ACHN (cell line): Measurements from ENCODE around the gene CEP290.
"Not testable (repeated sequence)": the region's sequence is repeated elsewhere in the genome, so short reads cannot be mapped to it uniquely, and the experiment has no call there.

ENCODE experiments used
- DNase-seq: peaks from one replicate; pipeline ENCODE4 v3.0.0-alpha.2; 2015
- in situ Hi-C: cut with HindIII; loops from 2 replicates; pipeline ENCODE4 v1.10.0; 2017; ENCODE audit warnings: low sequenced_read_pairs, low pct_ligation_motif_present, low pct_unique_long_range_greater_than_20kb

Gene CEP290

DNA sequence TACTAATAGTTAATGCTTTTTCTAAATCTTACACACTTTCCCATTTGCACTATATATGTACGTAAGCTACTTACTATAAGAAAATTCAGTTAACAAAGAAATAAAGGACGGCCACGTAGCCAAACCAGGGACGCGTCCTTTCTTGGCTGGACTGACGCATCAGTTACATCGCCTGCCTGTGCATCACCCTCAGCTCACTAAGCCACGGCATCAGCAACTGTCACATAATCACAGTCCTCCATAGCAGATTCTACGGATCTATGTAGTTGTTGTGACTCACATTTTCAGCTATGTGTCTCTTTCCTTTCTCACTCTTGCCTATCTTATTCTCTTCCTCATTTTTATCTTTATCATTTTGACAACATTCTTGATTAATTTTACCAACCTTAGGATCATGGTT lies 74.6 kb downstream of the CEP290 start:
- no peak for DNase-seq
- in situ Hi-C loops = no loop called here

DNA sequence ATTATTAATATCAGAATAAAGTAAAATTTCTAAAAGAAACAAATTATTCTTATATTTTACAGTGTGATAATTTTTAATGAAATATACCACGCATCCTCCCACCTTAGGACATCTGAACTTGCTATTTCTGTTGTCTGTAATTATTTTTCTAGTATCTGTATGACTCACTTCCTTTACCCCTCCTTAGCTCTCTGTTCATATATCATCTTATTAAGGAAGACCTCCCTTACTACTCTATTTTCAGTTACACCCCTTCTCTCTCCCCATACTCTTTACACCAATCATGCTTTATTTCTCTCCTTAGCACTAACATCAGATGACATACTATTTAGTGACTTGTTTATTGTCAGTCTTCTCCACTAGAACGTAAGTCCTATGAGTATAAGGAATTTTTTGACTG lies 78.5 kb downstream of the CEP290 start:
- no peak for DNase-seq
- in situ Hi-C loops = no loop called here

DNA sequence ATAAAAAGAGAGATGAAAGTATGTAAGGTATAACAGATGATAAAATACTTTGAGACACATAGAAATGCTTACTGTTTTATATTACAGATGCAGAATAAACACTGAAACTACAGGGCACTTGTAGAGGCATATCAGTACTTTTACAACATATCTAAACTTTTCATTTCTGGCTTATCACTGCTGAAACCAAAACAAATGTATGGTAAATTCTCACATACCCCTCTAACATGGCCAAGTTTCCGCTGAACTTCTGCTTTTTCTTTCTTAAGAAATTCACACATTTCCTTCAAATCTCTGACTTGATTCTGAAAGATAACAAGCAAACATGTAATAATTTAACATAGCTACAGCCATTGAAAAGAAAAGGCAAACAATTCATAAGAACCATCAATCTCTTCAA lies 79.4 kb downstream of the CEP290 start:
- no peak for DNase-seq
- in situ Hi-C loops = no loop called here

DNA sequence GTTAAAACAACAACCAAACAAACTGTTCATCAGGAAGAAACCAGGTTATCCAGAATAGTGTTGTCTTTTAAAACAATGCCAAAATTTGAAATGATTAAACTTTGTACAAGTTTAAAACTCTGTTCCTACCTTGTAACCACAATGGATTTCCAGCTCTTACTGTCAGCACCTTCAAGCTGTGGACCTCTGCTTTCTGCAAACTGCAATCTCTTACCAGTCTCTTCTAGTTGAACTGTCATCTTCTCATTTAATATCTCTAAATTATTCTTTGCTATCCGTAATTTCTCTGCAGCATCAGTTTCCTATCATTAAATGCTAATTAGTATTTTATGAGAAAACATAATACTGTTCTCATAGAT lies 83.2 kb downstream of the CEP290 start:
- DNase-seq = no peak

DNA sequence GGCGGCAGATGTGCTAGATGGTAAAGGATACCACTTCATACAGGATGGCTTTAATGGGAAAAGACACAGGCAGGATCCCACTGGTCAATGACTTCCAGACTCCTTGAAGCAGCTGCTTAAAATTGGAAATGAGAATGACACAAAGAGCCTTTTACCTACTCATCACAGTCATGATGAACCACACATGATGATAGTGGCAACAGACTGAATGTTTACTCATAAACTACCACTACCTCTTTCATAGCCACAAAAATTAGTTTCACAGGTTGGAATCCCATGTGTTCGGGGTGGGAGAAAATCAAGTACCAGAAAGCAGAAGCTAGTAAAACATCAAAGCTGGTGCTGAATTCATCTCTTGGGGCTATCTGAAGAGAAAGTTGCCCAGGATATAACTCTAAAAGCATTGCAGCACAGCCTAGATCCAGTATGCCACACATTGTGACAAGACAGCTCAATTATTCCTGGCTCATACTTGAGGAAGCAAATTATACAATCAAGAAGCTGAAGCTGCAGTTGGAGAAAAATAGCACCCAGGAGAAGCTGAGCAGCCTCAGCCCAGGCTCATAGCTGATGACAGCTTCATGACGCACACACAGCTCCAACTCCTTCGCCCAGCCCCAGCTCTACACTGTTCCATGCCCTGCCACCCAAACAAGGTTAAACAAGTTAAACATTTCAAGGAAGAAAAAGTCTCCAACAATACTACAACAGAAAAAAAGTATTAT lies 83.7 kb downstream of the CEP290 start:
- in situ Hi-C loops = no loop called here
- DNase-seq = no peak

More for the DNA sequence above, 83.2 kb downstream of the CEP290 start:
- in situ Hi-C loops = no loop called here

DNA sequence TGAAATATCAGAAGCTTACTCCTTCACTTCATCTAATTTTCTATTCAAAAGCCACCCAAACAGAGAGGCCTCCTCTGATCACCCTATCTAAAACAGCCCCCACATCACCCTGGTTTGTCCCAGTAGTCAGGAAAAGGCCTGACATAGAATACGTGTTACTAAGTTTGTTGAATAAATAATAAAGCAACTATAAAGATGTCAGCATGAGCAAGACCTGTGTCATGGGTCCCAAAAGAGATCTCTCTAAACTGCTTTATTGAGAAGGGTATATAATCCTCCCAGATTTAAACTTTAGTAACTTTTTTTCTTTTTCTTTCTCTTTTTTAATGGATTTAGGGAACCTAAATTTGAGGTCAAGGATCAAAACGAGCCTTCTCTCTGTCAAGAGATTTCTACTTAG lies 85.3 kb downstream of the CEP290 start:
- in situ Hi-C loops = no loop called here
- no peak for DNase-seq

DNA sequence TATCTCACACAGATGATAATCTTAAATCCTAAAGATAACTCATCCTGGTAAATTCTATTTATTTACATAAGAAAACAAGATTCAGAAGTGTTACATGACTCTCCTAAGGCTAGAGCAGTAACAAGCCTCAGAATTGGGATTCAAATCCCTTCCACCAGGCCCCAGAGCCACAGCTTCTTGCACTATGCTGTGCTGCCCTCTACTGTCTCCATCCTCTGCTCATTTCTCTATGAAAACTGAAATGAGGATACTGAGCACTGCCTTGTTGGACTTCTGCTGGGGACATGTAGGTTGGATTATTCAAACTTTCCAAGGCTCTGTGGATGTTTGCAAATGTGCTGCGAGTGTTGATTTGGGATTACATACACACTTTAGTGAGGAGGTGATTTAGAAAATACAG lies 89.2 kb downstream of the CEP290 start:
- DNase-seq = peak; percentile 67
- in situ Hi-C loops = no loop called here

DNA sequence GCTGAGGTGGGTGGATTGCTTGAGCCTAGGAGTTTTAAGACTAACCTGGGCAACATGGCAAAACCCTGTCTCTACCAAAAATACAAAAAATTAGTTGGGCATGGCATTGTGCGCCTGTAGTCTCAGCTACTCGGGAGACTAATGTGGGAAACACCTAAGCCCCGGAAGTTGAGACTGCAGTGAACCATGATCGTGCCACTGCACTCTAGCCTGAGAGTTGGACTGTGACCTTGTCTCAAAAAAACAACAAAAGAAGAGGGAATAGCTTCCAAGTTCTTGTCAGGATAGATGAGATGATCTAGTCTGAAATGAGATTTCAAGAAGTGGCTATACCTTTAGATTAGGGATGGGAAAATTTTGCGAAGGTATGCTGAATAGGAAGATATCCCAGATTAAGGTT lies 97.9 kb downstream of the CEP290 start:
- in situ Hi-C loops = no loop called here

DNA sequence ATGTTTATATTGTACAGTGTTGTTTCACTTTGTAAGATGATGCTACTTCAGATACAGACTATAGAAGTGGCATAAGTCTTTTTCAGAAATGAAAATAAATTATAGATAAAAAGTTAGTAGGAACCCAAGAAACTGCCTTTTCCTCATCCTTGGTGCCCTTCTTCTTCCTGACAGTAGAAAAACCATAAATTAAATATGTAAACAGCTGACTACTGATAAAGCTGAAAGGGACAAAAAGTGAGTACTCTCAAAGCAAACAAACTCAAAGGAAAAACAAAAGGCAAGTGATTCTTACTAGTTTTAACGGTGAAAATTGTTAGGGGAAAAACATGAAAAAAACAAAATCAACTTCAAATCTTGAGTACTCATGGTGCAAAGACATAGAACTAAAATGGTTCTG lies 104.1 kb downstream of the CEP290 start:
- no peak for DNase-seq
- in situ Hi-C loops = no loop called here

More for the DNA sequence above, 97.9 kb downstream of the CEP290 start:
- no peak for DNase-seq

DNA sequence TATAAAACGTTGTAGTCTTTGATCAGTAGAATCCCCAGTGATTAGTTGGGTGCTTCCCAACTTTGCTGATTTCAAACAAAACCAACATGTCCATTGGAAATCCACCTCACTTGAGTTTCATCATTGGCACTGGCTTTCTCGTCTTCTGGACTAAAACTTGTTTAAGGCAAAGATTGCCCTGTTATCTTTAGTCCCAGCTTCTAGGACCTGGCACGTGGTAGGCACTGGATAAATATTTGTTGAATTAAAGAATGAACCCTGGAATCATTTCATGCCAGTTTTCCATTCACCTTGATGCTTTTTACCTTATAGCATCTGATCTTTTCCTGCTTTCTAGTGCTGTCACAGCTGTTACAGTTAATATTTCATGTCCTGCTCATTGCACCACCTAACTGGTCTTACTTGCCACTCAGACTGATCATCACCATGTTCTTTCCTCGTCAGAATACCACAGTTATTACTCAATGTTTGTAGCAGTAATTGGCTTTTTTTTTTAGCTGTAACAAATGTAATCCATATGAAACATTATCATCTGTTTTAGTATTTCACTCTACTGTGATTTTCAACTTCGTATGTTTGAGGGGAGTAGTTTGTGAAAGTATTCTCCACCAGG lies 105.4 kb downstream of the CEP290 start:
- no peak for DNase-seq
- in situ Hi-C loops = no loop called here

DNA sequence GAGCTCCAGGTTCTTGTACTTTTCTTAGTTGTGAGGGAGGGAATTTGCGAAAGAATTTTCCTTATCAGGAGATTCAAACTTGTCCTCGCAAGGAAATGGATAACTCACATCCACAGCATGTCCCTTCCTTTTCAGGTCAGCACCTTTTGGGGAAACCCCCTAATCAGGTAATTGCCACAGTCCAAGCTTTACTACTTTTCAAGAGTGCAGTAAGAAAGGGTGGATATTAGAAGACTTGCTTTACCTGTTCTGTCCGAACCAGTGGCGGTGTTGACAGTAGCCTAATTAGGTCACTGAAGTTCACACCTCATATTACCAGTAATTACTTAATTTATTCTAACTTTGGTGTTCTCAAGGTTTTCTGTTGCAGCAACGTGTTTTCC lies 106.0 kb downstream of the CEP290 start:
- in situ Hi-C loops = no loop called here
- no peak for DNase-seq

DNA sequence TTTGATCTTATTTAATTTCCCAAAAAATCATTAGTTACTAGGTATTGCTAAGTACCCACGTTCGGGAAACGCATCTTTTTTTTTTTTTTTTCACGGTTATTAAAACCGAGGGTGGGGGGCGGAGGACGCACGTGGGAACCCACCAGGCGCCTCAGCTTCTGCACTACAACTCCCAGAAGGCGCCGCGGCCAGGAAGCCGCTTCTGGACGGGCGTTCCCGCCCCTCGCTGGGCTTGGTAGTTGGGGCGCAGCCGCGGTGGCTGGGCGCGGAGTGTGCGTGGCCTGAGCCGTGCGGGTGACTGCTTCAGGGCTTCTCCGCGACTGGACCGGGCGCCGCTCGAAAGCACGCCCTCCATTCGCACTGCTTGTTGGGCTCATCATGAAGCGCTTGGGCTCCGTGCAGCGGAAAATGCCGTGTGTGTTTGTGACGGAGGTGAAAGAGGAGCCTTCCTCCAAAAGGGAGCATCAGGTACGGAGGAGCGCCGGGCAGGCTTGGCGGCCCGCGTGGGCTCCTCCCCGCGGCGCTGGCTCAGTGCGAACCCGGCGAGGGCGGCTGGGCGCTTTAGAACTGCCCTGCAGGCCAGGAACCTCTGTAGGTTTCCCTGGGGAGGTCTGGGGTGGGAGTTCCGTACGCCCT lies 106.5 kb downstream of the CEP290 start:
- DNase-seq = peak; percentile 96
- in situ Hi-C loops = no loop called here

DNA sequence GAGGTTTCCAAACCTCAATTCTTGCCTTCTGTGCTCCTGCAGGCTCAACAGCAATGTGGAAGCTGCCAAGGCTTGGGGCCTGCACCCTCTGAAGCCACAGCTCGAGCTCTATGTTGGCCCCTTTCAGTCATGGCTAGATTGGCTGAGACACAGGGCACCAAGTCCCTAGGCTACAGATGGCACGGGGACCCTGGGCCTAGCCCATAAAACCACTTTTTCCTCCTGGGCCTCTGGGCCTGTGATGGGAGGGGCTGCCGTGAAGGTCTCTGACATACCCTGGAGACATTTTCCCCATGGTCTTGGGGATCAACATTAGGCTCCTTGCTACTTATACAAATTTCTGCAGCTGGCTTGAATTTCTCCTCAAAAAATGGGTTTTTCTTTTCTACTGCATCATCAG lies 110.7 kb downstream of the CEP290 start:
- in situ Hi-C loops, DNase-seq: not testable (repeated sequence)

DNA sequence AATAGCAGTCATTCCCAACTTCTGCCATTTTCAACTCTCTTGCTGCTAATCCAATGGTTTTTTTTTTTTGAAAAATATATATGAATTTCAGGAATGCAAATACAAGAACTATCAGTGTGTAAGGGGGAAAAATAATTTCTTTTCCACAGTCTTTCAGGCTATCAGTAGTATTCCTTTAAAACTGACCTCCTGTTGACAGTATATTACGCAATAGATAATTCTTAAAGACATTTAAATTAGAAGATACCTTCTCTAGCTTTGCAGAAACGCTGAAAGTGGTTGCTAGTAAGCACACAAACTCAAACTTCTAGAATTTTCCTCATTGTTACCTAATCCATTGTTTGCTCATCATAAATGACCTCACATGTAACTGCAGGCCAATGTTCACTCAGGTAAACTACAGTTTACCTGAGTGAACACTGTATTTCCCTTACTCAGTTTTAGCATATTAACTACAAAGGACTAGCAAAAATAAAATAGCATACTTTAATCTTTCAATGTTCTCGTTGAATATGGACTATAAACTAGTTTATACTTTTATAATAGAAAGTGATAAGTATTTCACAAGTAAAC lies 112.7 kb downstream of the CEP290 start, which contains the start of gene C12orf50:
Gene C12orf50, minus strand, starts transcription at position 309 of the 573 bp plus-strand sequence. CDS start 2,439 bp downstream, outside the sequence.
- in situ Hi-C loops = no loop called here
- DNase-seq = no peak

DNA sequence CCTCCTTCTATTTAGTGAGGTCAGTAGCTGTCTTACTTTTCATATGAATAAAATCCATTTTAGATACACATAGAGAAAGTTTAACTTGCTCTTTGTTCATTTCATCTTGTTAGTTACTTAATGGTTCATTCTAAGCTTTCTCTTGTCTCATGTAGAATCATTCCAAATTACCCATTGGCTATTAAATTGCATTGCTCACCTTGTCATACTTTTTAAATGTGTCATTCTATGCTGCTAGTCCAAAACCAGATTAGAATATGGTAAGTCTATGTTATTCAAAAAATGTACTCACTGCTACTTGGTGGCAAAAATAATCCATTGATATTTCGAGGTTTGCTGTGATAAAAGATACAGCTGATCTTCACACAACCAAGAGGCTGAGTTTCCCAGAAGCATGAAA lies 115.7 kb downstream of the CEP290 start:
- in situ Hi-C loops = no loop called here
- no peak for DNase-seq

DNA sequence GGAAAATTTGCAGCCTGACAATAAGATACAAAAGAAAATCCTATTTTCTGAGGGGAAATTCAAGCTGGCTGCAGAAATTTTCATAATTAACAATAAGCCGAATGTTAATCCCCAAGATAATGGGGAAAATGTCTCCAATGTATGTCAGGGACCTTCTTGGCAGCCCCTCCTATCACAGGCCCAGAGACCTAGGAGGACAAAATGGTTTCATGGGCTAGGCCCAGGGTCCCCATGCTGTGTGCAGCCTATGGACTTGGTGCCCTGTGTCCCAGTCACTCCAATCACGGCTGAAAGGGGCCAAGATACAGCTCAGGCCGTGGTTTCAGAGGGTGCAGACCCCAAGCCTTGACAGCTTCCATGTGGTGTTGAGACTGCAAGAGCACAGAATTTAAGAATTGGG lies 123.9 kb downstream of the CEP290 start:
- in situ Hi-C loops = no loop called here
- no peak for DNase-seq

DNA sequence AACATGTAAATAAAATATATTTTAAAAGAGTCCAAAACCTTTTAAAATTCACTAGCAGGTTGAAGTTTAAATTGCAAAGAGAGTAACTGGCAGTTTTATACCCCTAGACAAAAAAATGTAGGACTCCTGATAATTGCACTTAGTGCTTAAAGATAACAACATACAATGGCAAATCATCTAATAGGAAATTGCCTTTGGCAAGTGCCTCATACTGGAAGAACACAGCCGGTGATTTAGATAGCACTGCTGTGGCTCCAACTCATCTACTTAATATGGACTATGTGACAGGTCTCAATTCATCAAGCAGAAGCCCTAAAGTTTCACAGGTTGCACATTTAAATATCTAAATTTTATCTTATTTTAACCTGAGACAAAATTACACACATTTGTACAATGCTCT lies 126.1 kb downstream of the CEP290 start:
- no peak for DNase-seq
- in situ Hi-C loops = no loop called here

DNA sequence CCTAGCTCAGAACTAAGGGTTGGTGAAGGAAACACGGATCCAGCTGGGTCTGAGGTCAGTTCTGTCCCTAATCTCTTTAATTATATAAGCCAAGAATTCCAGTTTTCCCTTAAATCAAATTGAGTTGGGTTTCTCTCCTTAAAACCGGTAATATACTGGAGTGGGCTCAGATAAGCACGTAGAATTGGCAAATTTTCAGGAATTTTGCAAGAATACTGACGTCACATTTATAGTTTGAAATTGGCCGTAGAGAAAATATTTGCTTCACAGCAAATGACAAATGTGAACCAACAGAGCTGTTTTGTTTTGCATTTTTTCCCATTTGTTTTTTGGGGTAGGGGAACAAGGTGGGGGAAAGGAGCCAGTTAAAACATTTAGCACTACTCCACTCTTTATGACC lies 130.1 kb downstream of the CEP290 start:
- no peak for DNase-seq
- in situ Hi-C loops = no loop called here

DNA sequence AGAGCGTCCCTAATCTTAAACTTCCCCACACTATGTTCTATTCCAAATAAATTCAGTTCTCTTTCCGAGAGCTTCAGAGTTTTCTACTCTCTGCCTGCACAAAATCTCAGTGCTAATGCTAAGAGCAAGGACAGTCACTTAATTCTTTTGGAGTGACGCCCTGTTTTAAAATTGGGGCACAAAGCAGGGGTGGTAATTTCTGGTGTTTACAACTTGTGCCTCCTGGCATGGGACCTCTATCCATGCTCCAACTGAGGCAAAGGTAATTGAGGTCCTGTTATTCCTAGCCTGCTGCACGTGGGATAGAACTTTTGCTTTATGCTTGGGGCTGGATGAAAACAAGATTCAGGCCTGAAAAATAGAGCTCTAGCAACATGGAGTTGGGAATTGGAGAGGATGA lies 135.5 kb downstream of the CEP290 start:
- DNase-seq = no peak
- in situ Hi-C loops = no loop called here

DNA sequence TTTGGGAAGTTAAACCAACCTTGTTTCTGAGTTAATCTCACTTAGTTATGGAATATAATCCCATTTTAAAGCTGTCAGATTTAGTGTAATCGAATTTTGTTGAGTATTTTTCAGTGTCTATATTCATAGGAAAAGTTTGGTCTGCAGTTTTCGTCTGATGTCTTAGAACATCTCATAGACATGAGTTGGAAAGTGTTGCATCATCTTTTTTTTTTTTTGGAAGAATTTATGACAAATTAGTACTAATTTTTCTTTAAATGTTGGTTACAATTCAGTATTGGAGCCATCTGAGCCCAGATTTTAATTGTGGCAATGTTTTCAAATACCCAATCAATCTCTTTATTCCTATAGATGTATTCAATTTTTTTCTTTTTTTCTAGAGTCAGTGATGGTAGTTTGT lies 140.6 kb downstream of the CEP290 start:
- DNase-seq = no peak
- in situ Hi-C loops = no loop called here
